SK-N-SH treated with all-trans-retinoic acid at 6 μM for 48 hours (cell line): Measurements from ENCODE around the gene ANKMY2.

Experiments used
- ARNTL ChIP-seq: fragments of 450-650 bp; formaldehyde crosslinking; IDR thresholded peaks from 2 replicates; pipeline ENCODE4 v1.5.0; 2020; ENCODE audit warnings: low read depth, mild to moderate bottlenecking, moderate library complexity, borderline replicate concordance
- CSDC2 ChIP-seq: fragments of 250-450 bp; sonication (Bioruptor Pico); IDR thresholded peaks from 2 replicates; pipeline ENCODE4 v1.5.0; 2020; ENCODE audit warnings: mild to moderate bottlenecking, moderate library complexity
- ESRRG ChIP-seq: fragments of 250-450 bp; sonication (Bioruptor Pico); IDR thresholded peaks from 2 replicates; pipeline ENCODE4 v1.6.1; 2021; ENCODE audit warnings: mild to moderate bottlenecking
- ISL1 ChIP-seq: fragments of 250-450 bp; sonication (Bioruptor Pico); IDR thresholded peaks from 2 replicates; pipeline ENCODE4 v2.1.2; 2022; ENCODE audit warnings: mild to moderate bottlenecking, moderate library complexity
- OSR1 ChIP-seq: fragments of 250-450 bp; sonication (Bioruptor Pico); IDR thresholded peaks from 2 replicates; pipeline ENCODE4 v1.8.0; 2022; ENCODE audit warnings: moderate library complexity, mild to moderate bottlenecking, inconsistent platforms
- PPARA ChIP-seq: fragments of 250-450 bp; sonication (Bioruptor Pico); IDR thresholded peaks from 2 replicates; pipeline ENCODE4 v1.5.0; 2020; ENCODE audit warnings: mild to moderate bottlenecking, borderline replicate concordance
- TOX ChIP-seq: fragments of 250-450 bp; sonication (Bioruptor Pico); IDR thresholded peaks from 2 replicates; pipeline ENCODE4 v1.8.0; 2021; ENCODE audit warnings: mild to moderate bottlenecking, moderate library complexity, borderline replicate concordance
- ZC3H10 ChIP-seq: fragments of 250-450 bp; sonication (Bioruptor Pico); IDR thresholded peaks from 2 replicates; pipeline ENCODE4 v1.5.1; 2021; ENCODE audit warnings: mild to moderate bottlenecking, moderate library complexity
- ZFP30 ChIP-seq: fragments of 450-650 bp; formaldehyde crosslinking; IDR thresholded peaks from 2 replicates; pipeline ENCODE4 v1.5.0; 2022; ENCODE audit warnings: mild to moderate bottlenecking, moderate library complexity
- ZNF565 ChIP-seq: fragments of 450-650 bp; formaldehyde crosslinking; conservative IDR thresholded peaks from 2 replicates; pipeline ENCODE4 v1.5.0; 2020; ENCODE audit warnings: low read depth, mild to moderate bottlenecking, moderate library complexity
- TF ChIP-seq, protein P1 (sequence below): fragments of 250-450 bp; sonication (Bioruptor Pico); IDR thresholded peaks from 2 replicates; pipeline ENCODE4 v1.8.0; 2020; ENCODE audit warnings: mild to moderate bottlenecking, moderate library complexity, borderline replicate concordance
- TF ChIP-seq, protein P2 (sequence below): fragments of 250-450 bp; sonication (Bioruptor Pico); IDR thresholded peaks from 2 replicates; pipeline ENCODE4 v1.8.0; 2021; ENCODE audit warnings: low read depth, mild to moderate bottlenecking, moderate library complexity, borderline replicate concordance
- TF ChIP-seq, protein P3 (sequence below): fragments of 250-450 bp; sonication (Bioruptor Pico); IDR thresholded peaks from 2 replicates; pipeline ENCODE4 v1.5.1; 2020; ENCODE audit warnings: low read depth, mild to moderate bottlenecking, moderate library complexity

DNA sequence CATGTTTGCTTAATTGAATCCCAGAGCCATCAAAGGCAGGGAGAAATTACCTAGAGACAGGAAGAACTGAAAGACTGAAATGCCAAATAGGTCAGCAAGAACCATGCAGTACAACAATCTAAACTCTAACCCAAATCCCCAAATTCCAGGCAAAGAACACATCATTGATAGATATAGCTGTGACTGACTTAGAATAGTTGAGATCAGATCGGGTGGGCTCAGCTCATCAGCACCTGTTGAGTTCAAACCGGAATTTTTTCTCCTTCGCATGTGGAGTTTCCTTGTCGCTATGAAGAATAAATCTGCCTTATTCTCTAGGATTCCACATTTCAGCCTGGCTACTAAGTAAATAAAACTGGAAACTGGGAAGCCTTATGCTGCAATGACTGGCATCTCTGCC is 1.4 kb downstream of the ANKMY2 start:
- TF ChIP-seq CSDC2 = no peak
- no peak for TF ChIP-seq ARNTL
- TF ChIP-seq, protein P1, sequence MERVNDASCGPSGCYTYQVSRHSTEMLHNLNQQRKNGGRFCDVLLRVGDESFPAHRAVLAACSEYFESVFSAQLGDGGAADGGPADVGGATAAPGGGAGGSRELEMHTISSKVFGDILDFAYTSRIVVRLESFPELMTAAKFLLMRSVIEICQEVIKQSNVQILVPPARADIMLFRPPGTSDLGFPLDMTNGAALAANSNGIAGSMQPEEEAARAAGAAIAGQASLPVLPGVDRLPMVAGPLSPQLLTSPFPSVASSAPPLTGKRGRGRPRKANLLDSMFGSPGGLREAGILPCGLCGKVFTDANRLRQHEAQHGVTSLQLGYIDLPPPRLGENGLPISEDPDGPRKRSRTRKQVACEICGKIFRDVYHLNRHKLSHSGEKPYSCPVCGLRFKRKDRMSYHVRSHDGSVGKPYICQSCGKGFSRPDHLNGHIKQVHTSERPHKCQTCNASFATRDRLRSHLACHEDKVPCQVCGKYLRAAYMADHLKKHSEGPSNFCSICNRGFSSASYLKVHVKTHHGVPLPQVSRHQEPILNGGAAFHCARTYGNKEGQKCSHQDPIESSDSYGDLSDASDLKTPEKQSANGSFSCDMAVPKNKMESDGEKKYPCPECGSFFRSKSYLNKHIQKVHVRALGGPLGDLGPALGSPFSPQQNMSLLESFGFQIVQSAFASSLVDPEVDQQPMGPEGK (CRISPR knock-in tag) = no peak
- no peak for TF ChIP-seq ZFP30 (CRISPR knock-in tag)
- TF ChIP-seq ZC3H10 = no peak
- TF ChIP-seq TOX = no peak
- no peak for TF ChIP-seq ZNF565 (CRISPR knock-in tag)
- no peak for TF ChIP-seq PPARA (CRISPR knock-in tag)
- no peak for TF ChIP-seq OSR1 (CRISPR knock-in tag)
- no peak for TF ChIP-seq ISL1 (CRISPR knock-in tag)
- TF ChIP-seq, protein P2, sequence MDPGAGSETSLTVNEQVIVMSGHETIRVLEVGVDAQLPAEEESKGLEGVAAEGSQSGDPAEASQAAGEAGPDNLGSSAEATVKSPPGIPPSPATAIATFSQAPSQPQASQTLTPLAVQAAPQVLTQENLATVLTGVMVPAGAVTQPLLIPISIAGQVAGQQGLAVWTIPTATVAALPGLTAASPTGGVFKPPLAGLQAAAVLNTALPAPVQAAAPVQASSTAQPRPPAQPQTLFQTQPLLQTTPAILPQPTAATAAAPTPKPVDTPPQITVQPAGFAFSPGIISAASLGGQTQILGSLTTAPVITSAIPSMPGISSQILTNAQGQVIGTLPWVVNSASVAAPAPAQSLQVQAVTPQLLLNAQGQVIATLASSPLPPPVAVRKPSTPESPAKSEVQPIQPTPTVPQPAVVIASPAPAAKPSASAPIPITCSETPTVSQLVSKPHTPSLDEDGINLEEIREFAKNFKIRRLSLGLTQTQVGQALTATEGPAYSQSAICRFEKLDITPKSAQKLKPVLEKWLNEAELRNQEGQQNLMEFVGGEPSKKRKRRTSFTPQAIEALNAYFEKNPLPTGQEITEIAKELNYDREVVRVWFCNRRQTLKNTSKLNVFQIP (CRISPR knock-in tag) = no peak
- TF ChIP-seq ESRRG (CRISPR knock-in tag) = no peak
- TF ChIP-seq, protein P3, sequence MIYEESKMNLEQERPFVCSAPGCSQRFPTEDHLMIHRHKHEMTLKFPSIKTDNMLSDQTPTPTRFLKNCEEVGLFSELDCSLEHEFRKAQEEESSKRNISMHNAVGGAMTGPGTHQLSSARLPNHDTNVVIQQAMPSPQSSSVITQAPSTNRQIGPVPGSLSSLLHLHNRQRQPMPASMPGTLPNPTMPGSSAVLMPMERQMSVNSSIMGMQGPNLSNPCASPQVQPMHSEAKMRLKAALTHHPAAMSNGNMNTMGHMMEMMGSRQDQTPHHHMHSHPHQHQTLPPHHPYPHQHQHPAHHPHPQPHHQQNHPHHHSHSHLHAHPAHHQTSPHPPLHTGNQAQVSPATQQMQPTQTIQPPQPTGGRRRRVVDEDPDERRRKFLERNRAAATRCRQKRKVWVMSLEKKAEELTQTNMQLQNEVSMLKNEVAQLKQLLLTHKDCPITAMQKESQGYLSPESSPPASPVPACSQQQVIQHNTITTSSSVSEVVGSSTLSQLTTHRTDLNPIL (CRISPR knock-in tag) = no peak
